H1 (cell line): ENCODE results near the gene DUSP11. TPM values are rescaled to one million over a fixed set of nuclear protein-coding genes. Genes with fewer than 3 reads are reported as not detected.

ENCODE experiments used
- CHD7 ChIP-seq: fragments of 300-600 bp; sonication (generic); IDR thresholded peaks from 2 replicates; pipeline ENCODE4 v1.7.1; 2012; ENCODE audit warnings: low read length, moderate library complexity, mild to moderate bottlenecking, inconsistent platforms; ENCODE audit not compliant: insufficient replicate concordance
- EGR1 ChIP-seq: IDR thresholded peaks from 2 replicates; pipeline ENCODE4 v1.6.1; 2011; ENCODE audit warnings: low read depth, low read length, borderline replicate concordance
- GABPA ChIP-seq: IDR thresholded peaks from 2 replicates; pipeline ENCODE4 v1.6.1; 2011; ENCODE audit warnings: mild to moderate bottlenecking, low read length, moderate library complexity, borderline replicate concordance; ENCODE audit not compliant: insufficient read depth
- KDM1A ChIP-seq: fragments of 200-600, 300-600 bp; sonication (generic); IDR thresholded peaks from 2 replicates; pipeline ENCODE4 v1.7.1; 2016; ENCODE audit warnings: mild to moderate bottlenecking, low read length, borderline replicate concordance
- RBBP5 ChIP-seq: IDR thresholded peaks from 2 replicates; pipeline ENCODE4 v1.7.1; 2012; ENCODE audit warnings: low read depth, mild to moderate bottlenecking, inconsistent platforms, low read length, moderate library complexity, borderline replicate concordance
- TEAD4 ChIP-seq: IDR thresholded peaks from 2 replicates; pipeline ENCODE4 v1.6.1; 2012; ENCODE audit warnings: low read depth, low read length, inconsistent platforms, mixed read lengths
- YY1 ChIP-seq: IDR thresholded peaks from 2 replicates; pipeline ENCODE4 v1.6.1; 2011; ENCODE audit warnings: low read depth, mild to moderate bottlenecking, low read length
- polyA plus RNA-seq, 7 experiments: library from polyadenylated mRNA; depleted of rRNA in 3 of 7; stranded (reverse) in 5 of 7; unstranded in 2 of 7; fragments of >200 nt in 5 of 7; fragments of 200-250 nt in 2 of 7; gene quantifications; 1 replicate in 5 of 7; 2 replicates in 1 of 7; 4 replicates in 1 of 7; pipeline versions ENCODE4 v1.2.1 to v1.2.3, GENCODE V29; 2011 to 2013; ENCODE audit warnings: missing spikeins in 2 of 7, mixed read lengths in 2 of 7
- total RNA-seq: library from RNA; stranded (reverse); fragmentation: NEBNext Ultra II Directional; extraction: Animal tissue kit (Norgen Biotek cat#: 25700); gene quantifications from 2 replicates; pipeline ENCODE4 v1.2.1, GENCODE V29; 2021

DUSP11 gene
- total and polyA plus RNA-seq, 2 of the 8 experiments (the other 6 are each of a cell fraction or from before 2014, with no cell fraction given), result 12.2 to 19.1 TPM

GRCh38 chr2:73759285-73759764, 20.6 kb downstream of the DUSP11 start (continued):
- no peak for TF ChIP-seq RBBP5
- no peak for TF ChIP-seq EGR1
- no peak for TF ChIP-seq GABPA
- no peak for TF ChIP-seq KDM1A
- no peak for TF ChIP-seq TEAD4
- TF ChIP-seq CHD7, result no peak
- TF ChIP-seq YY1, result no peak
- TF ChIP-seq, all 59 proteins: peak for 0
